Measurements from ENCODE around the gene CPLX3. TPM values are rescaled to one million over a fixed set of nuclear protein-coding genes. Genes with fewer than 3 reads are reported as not detected.

The CPLX3 gene, protein sequence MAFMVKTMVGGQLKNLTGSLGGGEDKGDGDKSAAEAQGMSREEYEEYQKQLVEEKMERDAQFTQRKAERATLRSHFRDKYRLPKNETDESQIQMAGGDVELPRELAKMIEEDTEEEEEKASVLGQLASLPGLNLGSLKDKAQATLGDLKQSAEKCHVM
- not detected in 2 replicates for total RNA-seq (ENCODE audit: low replicate concordance)

DNA sequence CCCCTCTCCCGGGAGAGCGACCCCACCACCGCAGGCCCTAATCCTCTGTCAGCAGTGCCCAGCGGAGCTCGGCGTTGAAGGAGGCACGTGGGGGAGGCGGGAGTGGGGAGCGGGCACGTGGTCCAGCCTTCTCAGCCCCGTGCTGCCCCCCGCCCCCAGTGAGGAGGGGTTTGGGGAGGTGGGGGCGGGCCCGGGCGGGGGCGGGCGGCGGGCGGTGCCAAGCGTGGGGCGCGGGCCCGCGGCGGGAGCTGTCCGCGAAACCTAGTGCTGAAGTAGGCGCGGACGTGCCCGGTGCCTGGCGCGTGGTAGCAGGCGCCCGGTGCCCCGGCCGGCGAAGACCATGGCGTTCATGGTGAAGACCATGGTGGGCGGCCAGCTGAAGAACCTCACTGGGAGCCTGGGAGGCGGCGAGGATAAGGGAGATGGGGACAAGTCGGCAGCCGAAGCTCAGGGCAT is at the start of gene CPLX3:
CPLX3 (plus strand) TSS at position 264 of the 456 bp plus-strand sequence; CDS start at position 341, 77 bp downstream.

GRCh38 chr15:74781431-74782258 is 44.8 kb upstream of the CPLX3 start, which contains the start of gene CSK:
Gene CSK, plus strand, starts transcription at chr15:74782080. Its CDS starts 16,218 bp downstream, at chr15:74798298.

GRCh38 chr15:74812533-74812932 is 13.9 kb upstream of the CPLX3 start, which contains the start of gene LMAN1L:
Gene LMAN1L, plus strand, starts transcription at chr15:74812835. Its CDS starts 20 bp downstream, at chr15:74812855.

DNA sequence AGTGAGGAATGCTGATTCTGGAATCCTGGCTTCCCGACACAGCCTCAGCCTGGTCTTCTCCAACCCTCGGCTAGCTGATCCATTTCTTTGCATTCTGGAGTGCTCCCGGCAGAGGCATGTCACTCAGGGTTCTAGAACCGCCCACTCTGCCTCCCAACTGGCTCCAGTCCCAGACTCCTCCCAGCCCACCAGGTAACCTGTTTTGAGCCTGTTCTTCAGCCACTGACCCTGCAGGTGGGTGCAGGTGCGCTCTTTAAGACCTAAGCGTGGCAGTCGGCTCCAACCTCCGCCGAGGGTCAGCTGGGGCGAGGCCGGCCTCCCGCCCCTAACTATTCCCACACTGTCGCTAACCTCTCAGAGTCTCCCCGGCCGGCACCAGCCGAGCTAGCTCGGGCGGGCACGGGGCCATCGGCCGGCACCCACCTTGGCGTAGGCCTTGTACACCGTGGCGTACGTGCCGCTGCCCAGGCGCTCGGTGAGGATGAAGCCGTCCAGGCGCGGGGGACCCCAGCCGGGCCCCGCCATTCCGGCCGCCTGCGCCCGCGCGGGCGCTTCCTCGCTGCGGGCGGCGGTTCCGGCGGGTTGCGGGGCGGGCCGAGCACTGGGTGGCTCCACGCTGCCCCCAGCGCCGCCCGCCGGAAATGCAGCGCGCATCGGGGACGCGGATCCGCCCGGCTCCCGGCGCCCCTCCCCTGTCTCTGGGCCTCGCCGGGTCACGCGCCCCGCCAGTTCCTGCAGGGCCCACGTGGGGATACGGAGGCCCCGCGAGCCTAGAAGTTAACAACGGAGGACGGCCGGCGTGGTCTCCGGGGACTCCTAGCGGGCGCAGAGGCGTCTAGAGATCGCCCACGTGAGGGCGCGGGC is 16.4 kb downstream of the CPLX3 start, which contains the start of gene ULK3:
ULK3 (minus strand) TSS at position 576 of the 864 bp plus-strand sequence; CDS start at position 525, 51 bp downstream.

GRCh38 chr15:74873036-74873755 is 46.8 kb downstream of the CPLX3 start, which contains the start of gene SCAMP2:
Gene SCAMP2, minus strand, starts transcription at chr15:74873365. Its CDS starts 110 bp downstream, at chr15:74873255.

Other genes with a start within 250 kb of the CPLX3 start
- 48.0 and 65.8 TPM in 2 replicates for gene CLK3, start 210.8 kb upstream of the CPLX3 start, total RNA-seq (ENCODE audit: low replicate concordance)
- gene EDC3, start 130.6 kb upstream of the CPLX3 start, total RNA-seq (ENCODE audit: low replicate concordance): 10.9 and 11.0 TPM in 2 replicates
- gene CYP1A1, start 101.1 kb upstream of the CPLX3 start, total RNA-seq (ENCODE audit: low replicate concordance): 0.45 TPM in 1 of 2 replicates, not detected in the other
- gene CYP1A2, start 77.8 kb upstream of the CPLX3 start, total RNA-seq (ENCODE audit: low replicate concordance): not detected in 2 replicates
- gene CSK, start 44.5 kb upstream of the CPLX3 start, total RNA-seq (ENCODE audit: low replicate concordance): 21.3 and 22.6 TPM in 2 replicates
- not detected in 2 replicates for gene LMAN1L, start 13.8 kb upstream of the CPLX3 start, total RNA-seq (ENCODE audit: low replicate concordance)
- gene ULK3, start 16.5 kb downstream of the CPLX3 start, total RNA-seq (ENCODE audit: low replicate concordance): 4.4 and 11.4 TPM in 2 replicates
- gene SCAMP2, start 46.7 kb downstream of the CPLX3 start, total RNA-seq (ENCODE audit: low replicate concordance): 9.2 and 15.6 TPM in 2 replicates
- gene MPI, start 63.4 kb downstream of the CPLX3 start, total RNA-seq (ENCODE audit: low replicate concordance): 57.1 and 62.5 TPM in 2 replicates
- 31.7 and 35.6 TPM in 2 replicates for gene FAM219B, start 80.2 kb downstream of the CPLX3 start, total RNA-seq (ENCODE audit: low replicate concordance)
- gene COX5A, start 111.4 kb downstream of the CPLX3 start, total RNA-seq (ENCODE audit: low replicate concordance): 19.4 and 37.5 TPM in 2 replicates
- 1.8 and 4.4 TPM in 2 replicates for gene RPP25, start 130.1 kb downstream of the CPLX3 start, total RNA-seq (ENCODE audit: low replicate concordance)
- gene SCAMP5, start 168.9 kb downstream of the CPLX3 start, total RNA-seq (ENCODE audit: low replicate concordance): 0.94 and 1.3 TPM in 2 replicates
- gene PPCDC, start 197.0 kb downstream of the CPLX3 start, total RNA-seq (ENCODE audit: low replicate concordance): 3.3 and 10.1 TPM in 2 replicates